Measurements from ENCODE around the gene ETNK1.
A peak's percentile ranks its signal among the peaks of the same experiment; 100 is the strongest.

Gene ETNK1

DNA sequence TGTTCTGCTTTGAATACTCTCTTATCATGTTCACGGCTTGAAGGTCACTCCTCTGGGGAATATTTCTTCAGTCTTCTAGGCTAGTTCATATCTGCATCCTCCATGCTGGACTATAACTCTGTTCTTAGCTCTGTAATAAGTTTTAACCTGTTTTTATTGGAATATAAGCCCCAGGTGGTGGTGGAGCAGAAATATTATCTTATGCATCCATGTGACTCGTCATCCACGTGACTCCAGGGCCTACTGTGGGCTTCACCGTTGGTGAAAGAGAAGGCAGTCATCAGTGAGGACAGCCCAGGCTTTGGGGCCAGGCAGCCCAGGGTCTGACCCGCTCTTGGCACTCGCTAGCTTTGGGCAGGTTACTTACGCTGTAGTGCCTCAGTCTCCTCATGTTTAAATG, 87.1 kb downstream of the ETNK1 start:
- TF ChIP-seq CTCF (IDR thresholded peaks at IDR 0.05), result no peak
- Histone ChIP-seq H3K4me2 (ENCODE audit: low read length) (no peak overlapping the region), H3K9ac (no peak overlapping the region), H3K79me2 (no peaks in the 10 kb centered on the region), H3K27me3 (ENCODE audit: control insufficient read depth, insufficient read depth, low read length) (no peaks in the 10 kb centered on the region), H3K9me3 (ENCODE audit: control insufficient read depth, low read length) (no peaks in the 10 kb centered on the region), H3K36me3 (ENCODE audit: control insufficient read depth, insufficient read depth, low read length) (no peaks in the 10 kb centered on the region), H3K27ac (no peak overlapping the region), H3K4me3 (ENCODE audit: low read depth, low read length) (no peak overlapping the region), H3K4me1 (no peaks in the 10 kb centered on the region), H2AFZ (no peak overlapping the region)

GRCh38 chr12:22715254-22715653, 90.3 kb downstream of the ETNK1 start:
- H3K4me2 ChIP-seq (ENCODE audit: low read length), result no peak overlapping the region
- no peak overlapping the region for H3K9ac ChIP-seq
- H3K27ac ChIP-seq, result no peak overlapping the region
- no peaks in the 10 kb centered on the region for H3K79me2 ChIP-seq
- no peaks in the 10 kb centered on the region for H3K27me3 ChIP-seq (ENCODE audit: control insufficient read depth, insufficient read depth, low read length)
- no peaks in the 10 kb centered on the region for H3K9me3 ChIP-seq (ENCODE audit: control insufficient read depth, low read length)
- TF ChIP-seq CTCF (IDR thresholded peaks at IDR 0.05), result no peak
- no peaks in the 10 kb centered on the region for H3K4me1 ChIP-seq
- no peak overlapping the region for H3K4me3 ChIP-seq (ENCODE audit: low read depth, low read length)
- H3K36me3 ChIP-seq (ENCODE audit: control insufficient read depth, insufficient read depth, low read length), result no peaks in the 10 kb centered on the region
- no peak overlapping the region for H2AFZ ChIP-seq

DNA sequence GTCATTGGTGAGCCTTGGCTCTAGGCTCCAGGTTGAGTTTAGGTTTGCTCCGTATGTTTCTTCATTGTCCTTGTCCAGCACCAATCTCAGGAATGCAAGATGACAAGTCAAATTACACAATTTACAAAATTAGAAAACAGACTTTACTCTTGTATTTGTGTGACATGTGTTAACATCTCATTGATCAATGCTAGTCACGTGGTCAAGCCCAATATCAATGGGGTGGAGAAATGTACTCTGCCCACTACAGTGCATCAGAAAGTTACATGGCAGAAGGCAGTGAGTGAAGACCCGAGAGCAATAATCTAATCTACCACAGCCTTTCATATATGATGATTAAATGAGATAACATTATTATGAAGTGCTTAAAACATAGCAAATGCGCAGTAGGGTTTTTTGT, 94.8 kb downstream of the ETNK1 start:
- Histone ChIP-seq H2AFZ (no peak overlapping the region), H3K4me1 (peaks cover 2% of the 10 kb centered on the region), H3K27me3 (ENCODE audit: control insufficient read depth, insufficient read depth, low read length) (no peaks in the 10 kb centered on the region), H3K4me2 (ENCODE audit: low read length) (no peak overlapping the region), H3K27ac (no peak overlapping the region), H3K36me3 (ENCODE audit: control insufficient read depth, insufficient read depth, low read length) (no peaks in the 10 kb centered on the region), H3K4me3 (ENCODE audit: low read depth, low read length) (no peak overlapping the region), H3K9ac (no peak overlapping the region), H3K79me2 (no peaks in the 10 kb centered on the region), H3K9me3 (ENCODE audit: control insufficient read depth, low read length) (no peaks in the 10 kb centered on the region)
- TF ChIP-seq CTCF (IDR thresholded peaks at IDR 0.05), result no peak

DNA sequence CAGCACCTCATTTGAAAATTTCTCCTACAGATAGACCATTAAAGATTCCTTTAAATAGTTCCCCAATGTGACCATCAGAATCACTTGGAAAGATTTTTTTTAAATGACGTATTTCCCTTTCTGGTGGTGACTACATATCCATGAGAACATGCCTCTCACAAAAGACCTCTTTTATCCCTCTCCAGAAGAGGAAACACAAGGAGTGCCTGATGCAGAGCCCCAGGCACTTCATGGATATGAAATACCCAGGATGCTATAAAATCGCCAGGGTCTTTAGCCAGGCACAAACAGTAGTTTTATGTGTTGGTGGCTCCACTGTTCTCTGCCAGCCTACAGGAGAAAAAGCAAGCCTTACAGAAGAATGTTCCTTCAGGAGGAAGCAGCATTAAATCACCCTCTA, 97.1 kb downstream of the ETNK1 start:
- no peaks in the 10 kb centered on the region for H3K27me3 ChIP-seq (ENCODE audit: control insufficient read depth, insufficient read depth, low read length)
- no peak for TF ChIP-seq CTCF (IDR thresholded peaks at IDR 0.05)
- H3K36me3 ChIP-seq (ENCODE audit: control insufficient read depth, insufficient read depth, low read length), result no peaks in the 10 kb centered on the region

DNA sequence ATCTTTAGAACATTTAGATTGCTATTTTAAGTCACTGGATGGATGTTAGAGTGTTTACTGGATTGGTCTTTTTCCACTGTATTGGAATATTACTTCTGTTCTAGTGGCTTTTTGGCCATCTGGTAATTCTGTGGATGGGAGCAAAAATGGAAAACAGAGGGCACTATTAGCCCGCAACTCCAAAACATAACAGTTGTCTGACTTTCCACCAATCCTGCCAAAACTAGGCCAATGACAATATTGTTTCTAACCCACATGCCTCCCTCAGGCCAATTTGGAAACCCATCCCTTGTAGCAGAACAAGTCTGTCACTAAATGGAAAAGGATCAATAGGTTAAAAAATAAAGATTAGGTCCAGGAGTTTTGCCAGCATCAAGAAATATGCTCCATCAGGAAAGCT, 97.8 kb downstream of the ETNK1 start:
- Histone ChIP-seq H3K4me2 (ENCODE audit: low read length) (no peak overlapping the region), H3K9me3 (ENCODE audit: control insufficient read depth, low read length) (no peaks in the 10 kb centered on the region), H3K27ac (no peak overlapping the region), H3K79me2 (no peaks in the 10 kb centered on the region), H3K27me3 (ENCODE audit: control insufficient read depth, insufficient read depth, low read length) (no peaks in the 10 kb centered on the region), H3K4me1 (peaks cover 2% of the 10 kb centered on the region), H2AFZ (no peak overlapping the region), H3K36me3 (ENCODE audit: control insufficient read depth, insufficient read depth, low read length) (no peaks in the 10 kb centered on the region), H3K4me3 (ENCODE audit: low read depth, low read length) (no peak overlapping the region), H3K9ac (no peak overlapping the region)
- no peak for TF ChIP-seq CTCF (IDR thresholded peaks at IDR 0.05)

More for the DNA sequence above, 97.1 kb downstream of the ETNK1 start:
- H3K9ac ChIP-seq, result no peak overlapping the region
- H3K27ac ChIP-seq, result no peak overlapping the region
- no peak overlapping the region for H3K4me3 ChIP-seq (ENCODE audit: low read depth, low read length)
- no peaks in the 10 kb centered on the region for H3K9me3 ChIP-seq (ENCODE audit: control insufficient read depth, low read length)
- no peaks in the 10 kb centered on the region for H3K79me2 ChIP-seq
- peak overlapping the region; percentile 34 for H2AFZ ChIP-seq
- H3K4me2 ChIP-seq (ENCODE audit: low read length), result no peak overlapping the region
- H3K4me1 ChIP-seq, result peaks cover 2% of the 10 kb centered on the region

Data from parathyroid adenoma (tissue), 2 donors.